ENCODE measurements around the gene DXO. TPM values are rescaled to one million over a fixed set of nuclear protein-coding genes. Genes with fewer than 3 reads are reported as not detected.

DXO gene
- total RNA-seq, 5 donors from 2014 or later (not counting 1 experiment from before 2014, with no cell fraction given), result 30.2 to 53.2 (median 35.4) TPM

GRCh38 chr6:31958741-31959739, 12.9 kb downstream of the DXO start, which contains the start of the genes NELFE and SKIC2:
Gene NELFE (minus strand): TSS chr6:31958971. CDS start chr6:31958446, 525 bp downstream.
Gene SKIC2 (plus strand): TSS chr6:31959175. CDS start chr6:31959193, 18 bp downstream.
- H3K27ac ChIP-seq (ENCODE audit: low read length), result peak within 1 kb of the TSS; percentile 90
- Mint-ChIP-seq H3K4me3 (peak within 1 kb of the TSS; percentile 93 to 98 (median 94)), H3K27ac (peak within 1 kb of the TSS; percentile 94 to 97), H3K27me3 (no peaks in the 10 kb centered on the region), H3K9me3 (no peaks in the 10 kb centered on the region), H3K4me1 (peaks cover 41 to 49% (median 45%) of the 10 kb centered on the region in 3 donors), H3K36me3 (peaks cover 52% of the 10 kb centered on the region)
- DNase-seq, result peak; percentile 96 to 99 (median 98)
- ChIA-PET POLR2A (interaction anchor here (0.5 to 3.2 kb wide), 7 partner anchors 11 to 1362 kb away, joined by 3 to 23 read pairs (median 5); partner anchors contain the start of gene DXO (in 2 of the 2)), CTCF (interaction anchor here (0.5 to 1.2 kb wide), 6 partner anchors 10 to 261 kb away, joined by 3 to 5 read pairs (median 3); partner anchors contain the start of gene DXO (in 1 of the 2))
- H3K4me3 ChIP-seq (ENCODE audit: control insufficient read depth in 1 of 2, extremely low read depth in 1 of 2, low read length in 1 of 2), result peak within 1 kb of the TSS; percentile 71 to 94
- peaks cover 10 to 24% of the 10 kb centered on the region in 2 experiments for H3K4me1 ChIP-seq (ENCODE audit: control insufficient read depth in 1 of 2, extremely low read depth in 1 of 2, insufficient read depth in 2 of 2, low read length in 2 of 2)
- no peaks in the 10 kb centered on the region for H3K9me3 ChIP-seq
- H3K27me3 ChIP-seq (replicated peaks in 1 of 2; ENCODE audit: control insufficient read depth in 2 of 2, extremely low read depth in 1 of 2, insufficient read depth in 2 of 2, low read length in 1 of 2), result no peaks in the 10 kb centered on the region
- peak; percentile 98 to 99 (median 99) for ATAC-seq (replicated peaks in 1 of 4)
- under 1% methylated on average over 56 of the region's 59 CpGs for WGBS (ENCODE audit: insufficient coverage)
- peaks cover 15 to 67% of the 10 kb centered on the region in 2 donors for H3K36me3 ChIP-seq (ENCODE audit: control insufficient read depth in 2 of 2, extremely low read depth in 1 of 2, insufficient read depth in 1 of 2, low read length in 1 of 2)

- peaks cover 41 to 49% (median 45%) of the 10 kb centered on the region in 3 donors for H3K4me1 Mint-ChIP-seq
- DNase-seq (no peak), ATAC-seq (replicated peaks in 1 of 4) (peak in 1 of 4 experiments; percentile 0)
- no peaks in the 10 kb centered on the region for H3K27me3 ChIP-seq (replicated peaks in 1 of 2; ENCODE audit: control insufficient read depth in 2 of 2, extremely low read depth in 1 of 2, insufficient read depth in 2 of 2, low read length in 1 of 2)
- H3K9me3 Mint-ChIP-seq, result no peaks in the 10 kb centered on the region
- H3K27me3 Mint-ChIP-seq, result no peaks in the 10 kb centered on the region
- peak overlapping the region; percentile 94 to 97 for H3K27ac Mint-ChIP-seq
- WGBS (ENCODE audit: insufficient coverage), result 20% methylated on average over 7 of the region's 11 CpGs
- H3K36me3 Mint-ChIP-seq, result peaks cover 54% of the 10 kb centered on the region
- no peaks in the 10 kb centered on the region for H3K9me3 ChIP-seq
- ChIA-PET POLR2A (interaction anchor here (0.5 to 3.2 kb wide), 5 partner anchors 13 to 1363 kb away, joined by 3 to 23 read pairs (median 3); partner anchors contain the start of genes DXO (in 1 of the 2), MICB (in 1 of the 2) and NEU1 (in 1 of the 2)), CTCF (interaction anchor here (0.6 to 1.2 kb wide), 3 partner anchors 14 to 1014 kb away, joined by 3 read pairs; a partner anchor contains a TSS)
- peaks cover 16 to 67% of the 10 kb centered on the region in 2 donors for H3K36me3 ChIP-seq (ENCODE audit: control insufficient read depth in 2 of 2, extremely low read depth in 1 of 2, insufficient read depth in 1 of 2, low read length in 1 of 2)
- peak overlapping the region; percentile 71 to 94 for H3K4me3 ChIP-seq (ENCODE audit: control insufficient read depth in 1 of 2, extremely low read depth in 1 of 2, low read length in 1 of 2)
- H3K27ac ChIP-seq (ENCODE audit: low read length), result peak overlapping the region; percentile 90
- H3K4me1 ChIP-seq (ENCODE audit: control insufficient read depth in 1 of 2, extremely low read depth in 1 of 2, insufficient read depth in 2 of 2, low read length in 2 of 2), result peaks cover 10 to 24% of the 10 kb centered on the region in 2 experiments
- peak overlapping the region; percentile 93 to 98 (median 94) for H3K4me3 Mint-ChIP-seq
These were observed 13.6 kb downstream of the DXO start for GRCh38 chr6:31958412-31958740.

- Histone ChIP-seq H3K9me3 (no peaks in the 10 kb centered on the region), H3K4me1 (ENCODE audit: control insufficient read depth in 1 of 2, extremely low read depth in 1 of 2, insufficient read depth in 2 of 2, low read length in 2 of 2) (peaks cover 10 to 24% of the 10 kb centered on the region in 2 experiments), H3K27ac (ENCODE audit: low read length) (no peak overlapping the region), H3K36me3 (ENCODE audit: control insufficient read depth in 2 of 2, extremely low read depth in 1 of 2, insufficient read depth in 1 of 2, low read length in 1 of 2) (peaks cover 16 to 64% of the 10 kb centered on the region in 2 donors), H3K27me3 (replicated peaks in 1 of 2; ENCODE audit: control insufficient read depth in 2 of 2, extremely low read depth in 1 of 2, insufficient read depth in 2 of 2, low read length in 1 of 2) (no peaks in the 10 kb centered on the region), H3K4me3 (ENCODE audit: control insufficient read depth in 1 of 2, extremely low read depth in 1 of 2, low read length in 1 of 2) (no peak overlapping the region)
- Mint-ChIP-seq H3K36me3 (peaks cover 47% of the 10 kb centered on the region), H3K4me3 (peak overlapping the region; percentile 93 to 98 (median 94)), H3K4me1 (peaks cover 37 to 43% (median 41%) of the 10 kb centered on the region in 3 donors), H3K27ac (no peak overlapping the region), H3K27me3 (no peaks in the 10 kb centered on the region), H3K9me3 (no peaks in the 10 kb centered on the region)
- no peak for DNase-seq
- POLR2A ChIA-PET, result interaction anchor here (0.6 to 3.2 kb wide), 3 partner anchors 15 to 863 kb away, joined by 3 to 23 read pairs (median 5); partner anchors contain the start of genes ATF6B (in 1 of the 2) and DXO (in 1 of the 2)
- ATAC-seq (replicated peaks in 1 of 4), result no peak
- 70% methylated on average over 2 of the region's 3 CpGs for WGBS (ENCODE audit: insufficient coverage)
- CTCF ChIA-PET, result interaction anchor here in 1 of 2 donors (1.1 kb wide), 1 partner anchor 59 kb away, joined by 4 read pairs; the partner anchor contains the start of gene EHMT2
These were observed 15.1 kb downstream of the DXO start for GRCh38 chr6:31956796-31957195.

- peaks cover 16 to 50% of the 10 kb centered on the region in 2 donors for H3K36me3 ChIP-seq (ENCODE audit: control insufficient read depth in 2 of 2, extremely low read depth in 1 of 2, insufficient read depth in 1 of 2, low read length in 1 of 2)
- Mint-ChIP-seq H3K9me3 (no peaks in the 10 kb centered on the region), H3K4me3 (no peak overlapping the region), H3K36me3 (peaks cover 32% of the 10 kb centered on the region), H3K27ac (no peak overlapping the region), H3K4me1 (peaks cover 21 to 22% (median 21%) of the 10 kb centered on the region in 3 donors), H3K27me3 (no peaks in the 10 kb centered on the region)
- no peaks in the 10 kb centered on the region for H3K27me3 ChIP-seq (replicated peaks in 1 of 2; ENCODE audit: control insufficient read depth in 2 of 2, extremely low read depth in 1 of 2, insufficient read depth in 2 of 2, low read length in 1 of 2)
- H3K27ac ChIP-seq (ENCODE audit: low read length), result no peak overlapping the region
- DNase-seq, result no peak
- peaks cover 8 to 13% of the 10 kb centered on the region in 2 experiments for H3K4me1 ChIP-seq (ENCODE audit: control insufficient read depth in 1 of 2, extremely low read depth in 1 of 2, insufficient read depth in 2 of 2, low read length in 2 of 2)
- no peak for ATAC-seq (replicated peaks in 1 of 4)
- no peak overlapping the region for H3K4me3 ChIP-seq (ENCODE audit: control insufficient read depth in 1 of 2, extremely low read depth in 1 of 2, low read length in 1 of 2)
- POLR2A ChIA-PET, result no interaction called here
- H3K9me3 ChIP-seq, result no peaks in the 10 kb centered on the region
- WGBS (ENCODE audit: insufficient coverage), result 98% methylated on average over 16 of the region's 28 CpGs
- CTCF ChIA-PET, result no interaction called here
These were observed 17.4 kb downstream of the DXO start for GRCh38 chr6:31954511-31954910.

- no peak for DNase-seq
- no peaks in the 10 kb centered on the region for H3K27me3 ChIP-seq (replicated peaks in 1 of 2; ENCODE audit: control insufficient read depth in 2 of 2, extremely low read depth in 1 of 2, insufficient read depth in 2 of 2, low read length in 1 of 2)
- peaks cover 1% of the 10 kb centered on the region in 2 experiments for H3K4me1 ChIP-seq (ENCODE audit: control insufficient read depth in 1 of 2, extremely low read depth in 1 of 2, insufficient read depth in 2 of 2, low read length in 2 of 2)
- POLR2A ChIA-PET, result no interaction called here
- H3K27ac Mint-ChIP-seq, result peak overlapping the region in 1 of 2 donors; percentile 9
- CTCF ChIA-PET, result interaction anchor here in 1 of 2 donors (0.5 to 1.1 kb wide), 2 partner anchors 46 to 50 kb away, joined by 3 to 5 read pairs; no protein-coding TSS in a partner anchor
- H3K27me3 Mint-ChIP-seq, result no peaks in the 10 kb centered on the region
- WGBS (ENCODE audit: insufficient coverage), result no CpG with 5 or more reads among the region's 5 CpGs
- H3K27ac ChIP-seq (ENCODE audit: low read length), result no peak overlapping the region
- H3K4me3 ChIP-seq (ENCODE audit: control insufficient read depth in 1 of 2, extremely low read depth in 1 of 2, low read length in 1 of 2), result no peak overlapping the region
- no peaks in the 10 kb centered on the region for H3K9me3 ChIP-seq
- peaks cover 7 to 10% (median 8%) of the 10 kb centered on the region in 3 donors for H3K4me1 Mint-ChIP-seq
- H3K36me3 ChIP-seq (ENCODE audit: control insufficient read depth in 2 of 2, extremely low read depth in 1 of 2, insufficient read depth in 1 of 2, low read length in 1 of 2), result peaks cover 16 to 50% of the 10 kb centered on the region in 2 donors
- H3K36me3 Mint-ChIP-seq, result peaks cover 32% of the 10 kb centered on the region
- no peak for ATAC-seq (replicated peaks in 1 of 4)
- no peak overlapping the region for H3K4me3 Mint-ChIP-seq
- no peaks in the 10 kb centered on the region for H3K9me3 Mint-ChIP-seq
These were observed 19.0 kb downstream of the DXO start for GRCh38 chr6:31952890-31953289.
